Hindlimb muscle (tissue), 1 donor: Measurements from ENCODE around the gene KDM4C. TPM values are rescaled to one million over a fixed set of nuclear protein-coding genes. Genes with fewer than 3 reads are reported as not detected.

Source experiments
- DNase-seq: peaks from one replicate; pipeline ENCODE4 v3.0.0-alpha.2; 2013
- polyA plus RNA-seq: library from polyadenylated mRNA; unstranded; fragments of 120-200 nt; gene quantifications from one replicate; pipeline ENCODE4 v1.2.1, GENCODE V29; 2013; ENCODE audit not compliant: insufficient read length

KDM4C gene
- polyA plus RNA-seq, 1 donor, result 14.2 TPM

GRCh38 chr9:7145361-7146069 is 387.7 kb downstream of the KDM4C start:
- no peak for DNase-seq

- peak; percentile 19 for DNase-seq
These were observed 388.8 kb downstream of the KDM4C start for GRCh38 chr9:7146582-7146981.

GRCh38 chr9:7147121-7148090 is 389.6 kb downstream of the KDM4C start:
- DNase-seq, result peak; percentile 44

GRCh38 chr9:7148243-7148765 is 390.5 kb downstream of the KDM4C start:
- no peak for DNase-seq

- no peak for DNase-seq
These were observed 391.5 kb downstream of the KDM4C start for GRCh38 chr9:7149258-7149657.

- no peak for DNase-seq
These were observed 392.5 kb downstream of the KDM4C start for GRCh38 chr9:7150153-7150890.

- no peak for DNase-seq
These were observed 395.4 kb downstream of the KDM4C start for GRCh38 chr9:7153134-7153533.

GRCh38 chr9:7153566-7153965 is 395.8 kb downstream of the KDM4C start:
- no peak for DNase-seq

- no peak for DNase-seq
These were observed 396.3 kb downstream of the KDM4C start for GRCh38 chr9:7154003-7154619.

- DNase-seq, result no peak
These were observed 396.9 kb downstream of the KDM4C start for GRCh38 chr9:7154650-7155049.

- no peak for DNase-seq
These were observed 403.7 kb downstream of the KDM4C start for GRCh38 chr9:7161469-7161868.

GRCh38 chr9:7163932-7164331 is 406.2 kb downstream of the KDM4C start:
- DNase-seq, result no peak

- no peak for DNase-seq
These were observed 406.9 kb downstream of the KDM4C start for GRCh38 chr9:7164440-7165330.

- no peak for DNase-seq
These were observed 407.7 kb downstream of the KDM4C start for GRCh38 chr9:7165331-7165975.

GRCh38 chr9:7166074-7166473 is 408.3 kb downstream of the KDM4C start:
- DNase-seq, result no peak

GRCh38 chr9:7169717-7170389 is 412.1 kb downstream of the KDM4C start:
- DNase-seq, result no peak

GRCh38 chr9:7171396-7172153 is 413.8 kb downstream of the KDM4C start:
- DNase-seq, result no peak

- DNase-seq, result no peak
These were observed 414.7 kb downstream of the KDM4C start for GRCh38 chr9:7172154-7173115.
